Upper lobe of left lung (tissue), 6 donors: ENCODE results near the gene ARID5A. TPM values are rescaled to one million over a fixed set of nuclear protein-coding genes. Genes with fewer than 3 reads are reported as not detected.

Experiments
- ATAC-seq, 2 donors: fragments of 200-7000 bp; cut with Tn5 transposase; one replicate each; pipeline ENCODE4 v1.9.1; 2022; ENCODE audit warnings: mild to moderate bottlenecking in 2 of 2, moderate library complexity in 2 of 2; ENCODE audit not compliant: low FRiP score in 2 of 2
- DNase-seq, 2 donors: peaks; one replicate each; pipeline ENCODE4 v3.0.0-alpha.2; 2019 to 2020
- H3K27ac ChIP-seq, 4 donors: fragments of 200-600 bp; sonication (generic); one replicate each; pipeline ENCODE4 v1.5.1; 2016 to 2019
- H3K27me3 ChIP-seq, 4 donors: fragments of 200-600 bp; sonication (generic); one replicate each; pipeline ENCODE4 v1.5.1; 2017 to 2019
- H3K36me3 ChIP-seq, 4 donors: fragments of 200-600 bp; sonication (generic); one replicate each; pipeline ENCODE4 v1.5.1; 2016 to 2019
- H3K4me1 ChIP-seq, 4 donors: fragments of 200-600 bp; sonication (generic); one replicate each; pipeline ENCODE4 v1.5.1; 2018 to 2019
- H3K4me3 ChIP-seq, 4 donors: fragments of 200-600 bp; sonication (generic); one replicate each; pipeline ENCODE4 v1.5.1; 2017 to 2019; ENCODE audit warnings: mild to moderate bottlenecking in 2 of 4, moderate library complexity in 1 of 4
- H3K9me3 ChIP-seq, 4 donors: fragments of 200-600 bp; sonication (generic); one replicate each; pipeline ENCODE4 v1.5.1; 2018 to 2019
- CTCF ChIP-seq, 6 experiments: fragments of 450-650 bp in 4 of 6; fragments of 200-600 bp in 2 of 6; sonication (generic) in 2 of 6; IDR thresholded peaks; one replicate each; pipeline ENCODE4 v1.5.1; 2016 to 2019; ENCODE audit warnings: antibody characterized with exemption in 6 of 6
- EP300 ChIP-seq, 4 donors: sonication (generic); formaldehyde crosslinking; IDR thresholded peaks; one replicate each; pipeline ENCODE4 v1.5.1; 2017; ENCODE audit warnings: antibody characterized with exemption in 4 of 4, control low read depth in 2 of 4
- POLR2A ChIP-seq, 4 donors: fragments of 450-650 bp; IDR thresholded peaks; one replicate each; pipeline ENCODE4 v1.5.1; 2016 to 2017; ENCODE audit warnings: antibody characterized with exemption in 4 of 4, mild to moderate bottlenecking in 2 of 4
- POLR2AphosphoS5 ChIP-seq, 2 donors: sonication (generic); formaldehyde crosslinking; IDR thresholded peaks; one replicate each; pipeline ENCODE4 v1.5.1; 2017; ENCODE audit warnings: antibody characterized with exemption in 2 of 2
- WGBS, 2 donors: methylation state at CpG; one replicate each; pipeline ENCODE4 v1.1.5; 2017 to 2018; 5-methylcytosine and 5-hydroxymethylcytosine counted together
- total RNA-seq, 6 donors: library from RNA; depleted of rRNA in 4 of 6; stranded (reverse); fragments of >200 nt in 4 of 6; gene quantifications; one replicate each; pipeline versions ENCODE4 v1.1.0 to v1.2.1, GENCODE V29; 2016 to 2021
- donor health status: DM: no; HTN: no; CAD: no; lungs with moderate emphysema.
- donor health status: DM: no; HTN: yes; CAD: no; lungs with severe emphysema.

Gene ARID5A
- total RNA-seq, 6 donors from 2014 or later: 18.6 to 57.2 (median 39.7) TPM

- H3K27ac ChIP-seq: no peak overlapping the region
- ATAC-seq: no peak
- no peak overlapping the region for H3K4me3 ChIP-seq
- DNase-seq: no peak
- no peak for TF ChIP-seq EP300 (IDR thresholded peaks at IDR 0.05)
- TF ChIP-seq POLR2AphosphoS5 (IDR thresholded peaks at IDR 0.05): no peak
- TF ChIP-seq POLR2A (IDR thresholded peaks at IDR 0.05): no peak
- TF ChIP-seq CTCF (IDR thresholded peaks at IDR 0.05): no peak
- H3K4me1 ChIP-seq: peaks cover 17 to 24% (median 21%) of the 10 kb centered on the region in 4 donors
- no peaks in the 10 kb centered on the region for H3K36me3 ChIP-seq
- no peaks in the 10 kb centered on the region for H3K27me3 ChIP-seq
- 74 to 77% methylated on average over 11 of the region's 11 CpGs for WGBS, 2 donors
- H3K9me3 ChIP-seq: no peaks in the 10 kb centered on the region
These were observed 12.7 kb upstream of the ARID5A start for GRCh38 chr2:96523659-96524481.

DNA sequence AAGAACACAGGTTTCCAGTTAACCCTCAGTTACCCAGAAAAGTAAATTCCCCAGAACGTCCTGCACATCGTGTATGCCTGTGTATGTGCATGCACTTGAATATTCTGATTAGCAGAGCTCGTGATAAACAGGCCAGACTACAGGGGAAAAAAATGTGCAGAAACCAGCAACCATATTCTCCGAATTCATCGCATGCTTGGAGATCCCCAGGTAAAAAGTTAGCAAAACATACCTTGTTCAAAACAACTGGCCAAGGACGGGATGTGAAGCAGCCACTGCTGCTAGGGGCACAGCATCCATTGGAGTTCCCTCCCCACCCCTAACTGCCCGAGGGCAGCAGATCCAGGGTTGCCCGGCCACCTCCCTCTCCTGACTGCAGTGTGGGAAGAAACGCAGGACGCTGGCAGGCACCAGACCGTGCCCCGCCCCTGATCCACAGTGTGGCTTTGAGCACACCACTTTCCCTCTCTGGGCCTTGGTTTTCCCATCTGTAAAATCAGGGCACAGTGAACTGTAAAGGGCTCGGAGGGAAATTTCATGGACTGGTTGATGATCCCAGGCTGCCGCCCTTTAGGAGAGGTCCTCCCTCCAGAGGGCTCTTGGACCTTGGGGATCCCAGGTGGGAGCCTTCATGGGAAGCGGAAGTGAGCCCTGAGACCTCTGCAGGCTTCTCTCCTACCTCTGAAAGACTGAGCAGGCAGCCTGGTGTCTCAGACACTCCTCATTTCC is 11.9 kb upstream of the ARID5A start:
- no peak for ATAC-seq

GRCh38 chr2:96525211-96525507 is 11.4 kb upstream of the ARID5A start:
- TF ChIP-seq POLR2A (IDR thresholded peaks at IDR 0.05) (no peak), EP300 (IDR thresholded peaks at IDR 0.05) (no peak), CTCF (IDR thresholded peaks at IDR 0.05) (no peak), POLR2AphosphoS5 (IDR thresholded peaks at IDR 0.05) (no peak)
- no peak overlapping the region for H3K4me3 ChIP-seq
- H3K27ac ChIP-seq: no peak overlapping the region
- H3K4me1 ChIP-seq: peaks cover 23 to 36% (median 32%) of the 10 kb centered on the region in 4 donors
- no peaks in the 10 kb centered on the region for H3K9me3 ChIP-seq
- ATAC-seq (no peak), DNase-seq (no peak)
- H3K36me3 ChIP-seq: no peaks in the 10 kb centered on the region
- 69 to 96% methylated on average over 4 of the region's 4 CpGs for WGBS, 2 donors
- no peaks in the 10 kb centered on the region for H3K27me3 ChIP-seq

More for the DNA sequence above, 11.9 kb upstream of the ARID5A start:
- Histone ChIP-seq H3K9me3 (no peaks in the 10 kb centered on the region), H3K4me3 (no peak overlapping the region), H3K27me3 (no peaks in the 10 kb centered on the region), H3K27ac (no peak overlapping the region), H3K36me3 (no peaks in the 10 kb centered on the region), H3K4me1 (peaks cover 23 to 31% (median 27%) of the 10 kb centered on the region in 4 donors)
- DNase-seq: no peak
- 69 to 76% methylated on average over 13 to 15 of the region's 15 CpGs for WGBS, 2 donors
- TF ChIP-seq EP300 (IDR thresholded peaks at IDR 0.05): no peak
- no peak for TF ChIP-seq POLR2AphosphoS5 (IDR thresholded peaks at IDR 0.05)
- no peak for TF ChIP-seq POLR2A (IDR thresholded peaks at IDR 0.05)
- TF ChIP-seq CTCF (IDR thresholded peaks at IDR 0.05): no peak

- Histone ChIP-seq H3K36me3 (no peaks in the 10 kb centered on the region), H3K4me1 (peaks cover 24 to 43% (median 38%) of the 10 kb centered on the region in 4 donors), H3K4me3 (no peak overlapping the region), H3K27me3 (no peaks in the 10 kb centered on the region), H3K27ac (no peak overlapping the region), H3K9me3 (no peaks in the 10 kb centered on the region)
- TF ChIP-seq CTCF (IDR thresholded peaks at IDR 0.05) (no peak), EP300 (IDR thresholded peaks at IDR 0.05) (no peak), POLR2AphosphoS5 (IDR thresholded peaks at IDR 0.05) (no peak), POLR2A (IDR thresholded peaks at IDR 0.05) (no peak)
- no peak for ATAC-seq
- 99 to 100% methylated on average over 1 to 12 of the region's 12 CpGs for WGBS, 2 donors
- no peak for DNase-seq
These were observed 10.4 kb upstream of the ARID5A start for GRCh38 chr2:96526101-96526591.
